Cardiac septum (tissue), 1 donor: ENCODE results near the gene EMILIN2. TPM values are rescaled to one million over a fixed set of nuclear protein-coding genes. Genes with fewer than 3 reads are reported as not detected.

Source experiments
- total RNA-seq: library from RNA; stranded (reverse); fragmentation: NEBNext Ultra II Directional; extraction: Animal tissue kit (Norgen Biotek cat#: 25700); gene quantifications from one replicate; pipeline ENCODE4 v1.2.1, GENCODE V29; 2021
- donor health status: DM: no; HTN: no; CAD: no.

The EMILIN2 gene
- total RNA-seq, 1 donor from 2014 or later: 11.1 TPM

Other genes with a start within 250 kb of the EMILIN2 start
- 34.8 TPM for gene SMCHD1, start 191.3 kb upstream of the EMILIN2 start, total RNA-seq
- 9.3 TPM for gene LPIN2, start 166.1 kb downstream of the EMILIN2 start, total RNA-seq